Measurements from ENCODE around the gene F12. TPM values are rescaled to one million over a fixed set of nuclear protein-coding genes. Genes with fewer than 3 reads are reported as not detected.
A peak's percentile ranks its signal among the peaks of the same experiment; 100 is the strongest.

The F12 gene
- total RNA-seq, 1 experiment from 2014 or later = 0.74 TPM

DNA sequence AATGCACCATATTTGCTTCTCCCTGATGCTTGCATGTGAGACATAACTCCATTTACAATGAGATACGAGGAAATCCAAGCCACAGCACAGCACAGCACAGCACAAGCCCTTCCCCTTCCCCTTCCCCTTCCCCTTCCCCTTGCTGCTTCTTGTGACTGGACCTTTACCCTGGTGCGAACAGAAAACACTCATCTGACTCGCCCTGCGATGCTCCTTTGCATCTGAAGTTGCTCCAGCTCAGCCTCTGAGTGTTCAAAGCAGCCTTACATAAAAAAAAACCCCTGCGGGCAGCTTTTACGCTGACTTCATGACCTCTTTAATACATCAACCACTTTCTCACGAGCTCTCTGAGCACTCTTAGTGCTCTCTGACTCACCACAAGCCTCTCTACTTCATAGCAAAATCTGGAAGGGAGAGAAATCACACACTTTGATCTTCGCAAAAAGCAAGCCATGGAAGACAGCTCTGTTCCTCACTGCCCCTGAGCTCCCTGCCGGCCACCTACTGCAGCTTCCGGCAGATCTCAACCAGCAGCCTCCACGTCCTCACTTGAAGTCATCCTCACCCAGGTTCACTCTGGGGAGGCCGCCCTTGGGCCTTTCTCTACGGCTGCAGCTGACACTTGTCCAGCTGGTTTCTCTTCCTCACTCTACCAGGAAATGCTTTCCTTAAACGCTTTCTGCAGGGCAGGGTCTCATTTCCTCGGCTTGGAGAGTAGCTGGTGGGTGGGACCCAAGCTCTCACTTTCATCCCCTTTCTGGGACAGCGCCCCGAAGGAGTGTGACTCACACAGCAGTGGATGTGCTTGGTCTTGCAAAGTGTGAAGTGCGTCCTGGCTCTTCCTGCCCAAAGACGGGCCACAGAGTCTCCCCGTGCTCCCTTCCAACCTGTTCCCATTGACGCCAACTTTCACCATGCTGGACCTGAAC is 19.9 kb downstream of the F12 start:
- DNase-seq (ENCODE audit: low read depth in 1 of 2, low spot score in 2 of 2) = peak; percentile 60 to 68
- Histone ChIP-seq H3K4me3 (no peak overlapping the region), H3K27ac (no peak overlapping the region)

GRCh38 chr5:177388521-177389052 is 20.8 kb downstream of the F12 start:
- no peaks in the 10 kb centered on the region for H3K9me3 ChIP-seq (replicated peaks)
- peaks cover 21% of the 10 kb centered on the region for H3K4me1 ChIP-seq (replicated peaks)
- DNase-seq (ENCODE audit: low read depth in 1 of 2, low spot score in 2 of 2) = no peak
- H3K27ac ChIP-seq = no peak overlapping the region
- H3K36me3 ChIP-seq = no peaks in the 10 kb centered on the region
- peaks cover 10% of the 10 kb centered on the region for H3K27me3 ChIP-seq (replicated peaks)
- no peak overlapping the region for H3K4me3 ChIP-seq

More for the DNA sequence above, 19.9 kb downstream of the F12 start:
- Histone ChIP-seq H3K9me3 (replicated peaks) (no peaks in the 10 kb centered on the region), H3K36me3 (no peaks in the 10 kb centered on the region), H3K4me1 (replicated peaks) (peaks cover 21% of the 10 kb centered on the region), H3K27me3 (replicated peaks) (peaks cover 8% of the 10 kb centered on the region)

- Histone ChIP-seq H3K4me1 (replicated peaks) (peaks cover 21% of the 10 kb centered on the region), H3K27ac (no peak overlapping the region), H3K36me3 (no peaks in the 10 kb centered on the region), H3K4me3 (no peak overlapping the region), H3K27me3 (replicated peaks) (peaks cover 21% of the 10 kb centered on the region), H3K9me3 (replicated peaks) (no peaks in the 10 kb centered on the region)
- no peak for DNase-seq (ENCODE audit: low read depth in 1 of 2, low spot score in 2 of 2)
Measured at GRCh38 chr5:177387405-177387804, 22.0 kb downstream of the F12 start.

DNA sequence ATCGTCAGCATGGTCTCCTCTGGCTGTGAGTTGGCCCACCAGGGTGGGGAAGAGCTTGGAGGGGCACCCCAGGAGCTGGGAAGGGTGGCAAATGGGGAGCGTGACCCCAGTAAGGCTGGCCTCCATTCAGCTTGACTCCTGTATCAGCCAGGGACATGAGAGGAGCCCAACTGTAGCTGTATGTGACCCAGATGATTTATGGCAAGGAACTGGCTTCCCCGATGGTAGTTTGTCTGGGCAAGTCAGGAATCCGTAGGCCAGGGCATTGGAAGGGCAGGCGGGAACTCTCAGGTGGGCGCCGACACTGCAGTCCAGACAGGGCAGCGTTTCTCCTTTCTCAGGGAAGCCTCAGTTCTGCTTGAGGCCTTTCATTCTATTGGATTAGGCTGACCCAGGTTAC is 22.8 kb downstream of the F12 start:
- no peak overlapping the region for H3K27ac ChIP-seq
- no peak overlapping the region for H3K4me3 ChIP-seq
- no peaks in the 10 kb centered on the region for H3K9me3 ChIP-seq (replicated peaks)
- H3K4me1 ChIP-seq (replicated peaks) = peaks cover 21% of the 10 kb centered on the region
- no peak for DNase-seq (ENCODE audit: low read depth in 1 of 2, low spot score in 2 of 2)
- no peaks in the 10 kb centered on the region for H3K36me3 ChIP-seq
- peaks cover 23% of the 10 kb centered on the region for H3K27me3 ChIP-seq (replicated peaks)

DNA sequence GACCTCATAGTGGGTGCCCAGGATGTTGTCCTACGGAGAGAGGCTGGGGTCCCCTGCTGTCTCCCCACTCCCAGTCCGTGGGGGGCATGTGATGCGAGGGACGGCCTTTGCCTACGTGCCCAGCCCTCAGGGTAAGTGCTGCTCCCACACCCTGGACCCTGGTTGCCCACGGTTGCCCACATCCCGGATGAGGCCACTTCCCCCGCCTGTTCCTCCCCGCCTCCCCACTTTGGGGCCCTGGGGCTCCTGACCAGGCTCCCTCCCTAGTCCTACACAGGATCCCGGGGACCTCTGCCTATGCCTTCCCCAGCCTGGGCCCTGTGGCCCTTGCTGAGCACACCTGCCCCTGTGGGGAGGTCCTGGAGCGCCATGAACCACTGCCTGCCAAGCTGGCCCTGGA is 23.6 kb downstream of the F12 start:
- DNase-seq (ENCODE audit: low read depth in 1 of 2, low spot score in 2 of 2) = no peak
- Histone ChIP-seq H3K4me1 (replicated peaks) (peaks cover 21% of the 10 kb centered on the region), H3K27ac (no peak overlapping the region), H3K36me3 (no peaks in the 10 kb centered on the region), H3K27me3 (replicated peaks) (peaks cover 23% of the 10 kb centered on the region), H3K9me3 (replicated peaks) (no peaks in the 10 kb centered on the region), H3K4me3 (no peak overlapping the region)

GRCh38 chr5:177384134-177384533 is 25.2 kb downstream of the F12 start, which contains the start of gene SLC34A1:
Gene SLC34A1, plus strand, starts transcription at chr5:177384434. Its CDS starts 1,308 bp downstream, at chr5:177385742.
- no peak for DNase-seq (ENCODE audit: low read depth in 1 of 2, low spot score in 2 of 2)
- no peak within 1 kb of the TSS for H3K4me3 ChIP-seq
- H3K27me3 ChIP-seq (replicated peaks) = peaks cover 23% of the 10 kb centered on the region
- no peaks in the 10 kb centered on the region for H3K36me3 ChIP-seq
- no peaks in the 10 kb centered on the region for H3K9me3 ChIP-seq (replicated peaks)
- peaks cover 17% of the 10 kb centered on the region for H3K4me1 ChIP-seq (replicated peaks)
- H3K27ac ChIP-seq = no peak within 1 kb of the TSS

DNA sequence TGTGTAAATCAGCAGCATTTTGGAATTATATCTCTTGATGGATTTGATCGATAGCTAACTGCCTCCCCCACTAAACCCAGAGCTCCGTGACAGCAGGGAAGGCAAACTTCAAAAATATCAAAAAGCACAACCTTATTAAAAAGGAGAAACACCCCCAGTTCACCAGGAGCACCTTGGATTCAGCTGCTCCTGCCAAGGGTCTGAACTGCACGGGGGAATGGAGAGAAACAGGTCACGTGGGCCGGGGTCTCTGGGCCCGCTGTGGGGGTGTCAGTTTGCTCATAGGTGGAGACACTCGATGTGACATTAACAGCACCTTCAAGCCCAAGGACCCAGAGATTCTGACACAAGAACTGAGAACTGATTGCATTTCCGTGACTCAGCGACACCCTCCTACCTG is 26.2 kb downstream of the F12 start:
- no peak overlapping the region for H3K27ac ChIP-seq
- H3K27me3 ChIP-seq (replicated peaks) = peaks cover 23% of the 10 kb centered on the region
- no peaks in the 10 kb centered on the region for H3K9me3 ChIP-seq (replicated peaks)
- no peak overlapping the region for H3K4me3 ChIP-seq
- no peak for DNase-seq (ENCODE audit: low read depth in 1 of 2, low spot score in 2 of 2)
- H3K36me3 ChIP-seq = no peaks in the 10 kb centered on the region
- peaks cover 10% of the 10 kb centered on the region for H3K4me1 ChIP-seq (replicated peaks)

- DNase-seq (ENCODE audit: low read depth in 1 of 2, low spot score in 2 of 2) = no peak
- no peaks in the 10 kb centered on the region for H3K9me3 ChIP-seq (replicated peaks)
- peaks cover 10% of the 10 kb centered on the region for H3K4me1 ChIP-seq (replicated peaks)
- no peak overlapping the region for H3K4me3 ChIP-seq
- H3K27me3 ChIP-seq (replicated peaks) = peaks cover 23% of the 10 kb centered on the region
- H3K27ac ChIP-seq = no peak overlapping the region
- no peaks in the 10 kb centered on the region for H3K36me3 ChIP-seq
Measured at GRCh38 chr5:177382423-177383029, 26.8 kb downstream of the F12 start.

DNA sequence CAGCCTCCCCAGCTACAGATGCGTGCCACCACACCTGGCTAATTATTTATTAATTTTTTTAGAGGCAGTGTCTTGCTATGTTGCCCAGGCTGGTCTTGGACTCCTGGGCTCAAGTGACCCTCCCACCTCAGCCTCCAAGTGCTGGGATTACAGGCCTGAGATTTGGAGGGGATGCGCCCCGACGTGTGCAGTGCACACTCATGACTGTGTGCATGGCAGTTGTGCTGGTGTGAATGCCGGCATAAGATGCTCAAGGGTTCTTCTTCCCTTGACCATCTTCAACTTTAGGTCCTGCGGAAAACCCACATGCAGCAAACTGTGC is 28.6 kb downstream of the F12 start:
- Histone ChIP-seq H3K27ac (no peak overlapping the region), H3K9me3 (replicated peaks) (no peaks in the 10 kb centered on the region), H3K4me3 (no peak overlapping the region), H3K36me3 (no peaks in the 10 kb centered on the region), H3K4me1 (replicated peaks) (peaks cover 10% of the 10 kb centered on the region), H3K27me3 (replicated peaks) (peaks cover 23% of the 10 kb centered on the region)
- no peak for DNase-seq (ENCODE audit: low read depth in 1 of 2, low spot score in 2 of 2)

- Histone ChIP-seq H3K36me3 (no peaks in the 10 kb centered on the region), H3K4me3 (no peak overlapping the region), H3K27ac (no peak overlapping the region), H3K9me3 (replicated peaks) (no peaks in the 10 kb centered on the region), H3K4me1 (replicated peaks) (peaks cover 10% of the 10 kb centered on the region), H3K27me3 (replicated peaks) (peaks cover 21% of the 10 kb centered on the region; the same call in 1 of the 2 replicates)
- DNase-seq (ENCODE audit: low read depth in 1 of 2, low spot score in 2 of 2) = peak in 1 of 2 experiments; percentile 62
Measured at GRCh38 chr5:177378884-177379883, 30.2 kb downstream of the F12 start.

- H3K27ac ChIP-seq = no peak overlapping the region
- H3K36me3 ChIP-seq = no peaks in the 10 kb centered on the region
- no peaks in the 10 kb centered on the region for H3K9me3 ChIP-seq (replicated peaks)
- H3K4me3 ChIP-seq = no peak overlapping the region
- no peak for DNase-seq (ENCODE audit: low read depth in 1 of 2, low spot score in 2 of 2)
- H3K27me3 ChIP-seq (replicated peaks) = 0 out of 2 replicates have a peak, but pooled peaks cover 11% of the 10 kb centered on the region
- H3K4me1 ChIP-seq (replicated peaks) = peaks cover 10% of the 10 kb centered on the region
Measured at GRCh38 chr5:177377851-177378776, 31.2 kb downstream of the F12 start.

GRCh38 chr5:177376107-177376506 is 33.3 kb downstream of the F12 start:
- DNase-seq (ENCODE audit: low read depth in 1 of 2, low spot score in 2 of 2) = no peak
- no peaks in the 10 kb centered on the region for H3K36me3 ChIP-seq
- H3K4me1 ChIP-seq (replicated peaks) = peaks cover 12% of the 10 kb centered on the region
- H3K9me3 ChIP-seq (replicated peaks) = no peaks in the 10 kb centered on the region
- no peak overlapping the region for H3K4me3 ChIP-seq
- H3K27me3 ChIP-seq (replicated peaks) = 0 out of 2 replicates have a peak, but pooled peaks cover 3% of the 10 kb centered on the region
- H3K27ac ChIP-seq = no peak overlapping the region
